ELF-1 (cell line): ENCODE data around the gene LRRK1.

Experiments used
- DNase-seq: peaks from one replicate; pipeline ENCODE4 v3.0.0-alpha.2; 2016; ENCODE audit warnings: low read depth, low spot score

Gene LRRK1

GRCh38 chr15:100909989-100910955 is 8.9 kb upstream of the LRRK1 start:
- no peak for DNase-seq

- DNase-seq: no peak
Observed at GRCh38 chr15:100911086-100911485, 8.1 kb upstream of the LRRK1 start.

GRCh38 chr15:100913961-100914360 is 5.2 kb upstream of the LRRK1 start:
- DNase-seq: no peak

- peak; percentile 67 for DNase-seq
Observed at GRCh38 chr15:100914876-100915275, 4.3 kb upstream of the LRRK1 start.

- peak; percentile 89 for DNase-seq
Observed at GRCh38 chr15:100918034-100918689, 995 bp upstream of the LRRK1 start.

- DNase-seq: no peak
Observed at GRCh38 chr15:100919481-100920405, 586 bp downstream of the LRRK1 start.

GRCh38 chr15:100920516-100921135 is 1.5 kb downstream of the LRRK1 start:
- DNase-seq: peak; percentile 43

GRCh38 chr15:100922192-100923040 is 3.3 kb downstream of the LRRK1 start:
- DNase-seq: no peak

- no peak for DNase-seq
Observed at GRCh38 chr15:100923076-100923475, 3.9 kb downstream of the LRRK1 start.

- DNase-seq: no peak
Observed at GRCh38 chr15:100923902-100924301, 4.7 kb downstream of the LRRK1 start.

- no peak for DNase-seq
Observed at GRCh38 chr15:100924436-100924835, 5.3 kb downstream of the LRRK1 start.

GRCh38 chr15:100925480-100925879 is 6.3 kb downstream of the LRRK1 start:
- DNase-seq: no peak

- DNase-seq: peak; percentile 62
Observed at GRCh38 chr15:100926258-100926657, 7.1 kb downstream of the LRRK1 start.

GRCh38 chr15:100926971-100927756 is 8.0 kb downstream of the LRRK1 start:
- no peak for DNase-seq

- DNase-seq: peak; percentile 56
Observed at GRCh38 chr15:100928632-100929280, 9.6 kb downstream of the LRRK1 start.

GRCh38 chr15:100929641-100930042 is 10.5 kb downstream of the LRRK1 start:
- peak; percentile 84 for DNase-seq

- no peak for DNase-seq
Observed at GRCh38 chr15:100930306-100930848, 11.2 kb downstream of the LRRK1 start.

GRCh38 chr15:100931143-100931890 is 12.2 kb downstream of the LRRK1 start:
- DNase-seq: no peak
